SK-N-SH (cell line): ENCODE measurements around the gene CPEB3. TPM values are rescaled to one million over a fixed set of nuclear protein-coding genes. Genes with fewer than 3 reads are reported as not detected.
"Not testable (repeated sequence)": the region's sequence is repeated elsewhere in the genome, so short reads cannot be mapped to it uniquely, and the experiment has no call there.

Source experiments
- CTCF ChIA-PET: fragments of 300-600, 350-600 bp; formaldehyde crosslinking; extraction: SDS; loops from one replicate; lab custom pipeline; 2021; lab: Yijun Ruan, JAX
- POLR2A ChIA-PET: fragments of 350-600 bp; sonication (Branson Sonifier 250); formaldehyde crosslinking; extraction: SDS; loops from one replicate; lab custom pipeline; 2020; ENCODE audit warnings: antibody characterized with exemption, inconsistent platforms; lab: Yijun Ruan, JAX
- DNase-seq: peaks from one replicate; pipeline ENCODE4 v3.0.0; 2012
- H2AFZ ChIP-seq: fragments of 200-600 bp; sonication (generic); 2 replicates; pipeline ENCODE4 v1.8.1; 2016; ENCODE audit warnings: antibody characterized with exemption, mild to moderate bottlenecking, low read depth
- H3F3A ChIP-seq: fragments of 200-600 bp; sonication (generic); replicated peaks from 2 replicates; pipeline ENCODE3; 2016; ENCODE audit warnings: antibody characterized with exemption, mild to moderate bottlenecking; ENCODE audit not compliant: insufficient read depth
- H3K27ac ChIP-seq, 2 experiments: fragments of 200-500 bp in 1 of 2; fragments of 200-600 bp in 1 of 2; sonication (Bioruptor generic) in 1 of 2; sonication (generic), shearing (Covaris generic) in 1 of 2; 2 replicates each; pipeline versions ENCODE4 v1.5.1 to v1.6.1; 2014 to 2016; ENCODE audit warnings: low read depth in 2 of 2, inconsistent platforms in 1 of 2, low read length in 1 of 2, mild to moderate bottlenecking in 1 of 2, mixed read lengths in 1 of 2
- H3K27me3 ChIP-seq: fragments of 200-600 bp; sonication (generic), shearing (Covaris generic); 2 replicates; pipeline ENCODE4 v1.6.1; 2016; ENCODE audit warnings: mixed run types; ENCODE audit not compliant: insufficient read depth
- H3K36me3 ChIP-seq, 2 experiments: fragments of 200-500 bp in 1 of 2; fragments of 200-600 bp in 1 of 2; sonication (Bioruptor generic) in 1 of 2; sonication (generic) in 1 of 2; replicated peaks in 1 of 2; 2 replicates each; pipeline versions ENCODE3 to v1.5.1; 2014 to 2016; ENCODE audit warnings: low read length in 1 of 2, mild to moderate bottlenecking in 1 of 2; ENCODE audit not compliant: insufficient read depth in 2 of 2, control insufficient read depth in 1 of 2
- H3K4me1 ChIP-seq, 2 experiments: fragments of 200-500 bp in 1 of 2; fragments of 200-600 bp in 1 of 2; sonication (Bioruptor generic) in 1 of 2; sonication (generic), shearing (Covaris generic) in 1 of 2; 2 replicates each; pipeline versions ENCODE4 v1.5.1 to v1.6.1; 2014 to 2016; ENCODE audit warnings: low read depth in 1 of 2, low read length in 1 of 2, mixed run types in 1 of 2; ENCODE audit not compliant: insufficient read depth in 2 of 2, control insufficient read depth in 1 of 2
- H3K4me2 ChIP-seq: fragments of 200-600 bp; sonication (generic), shearing (Covaris generic); 2 replicates; pipeline ENCODE4 v1.6.1; 2017; ENCODE audit warnings: mixed run types
- H3K4me3 ChIP-seq, 2 experiments: fragments of 200-500 bp in 1 of 2; fragments of 200-600 bp in 1 of 2; sonication (Bioruptor generic) in 1 of 2; sonication (generic), shearing (Covaris generic) in 1 of 2; 2 replicates each; pipeline versions ENCODE4 v1.5.1 to v1.8.1; 2014 to 2016; ENCODE audit warnings: low read depth in 2 of 2, inconsistent platforms in 1 of 2, low read length in 1 of 2, mild to moderate bottlenecking in 1 of 2, mixed read lengths in 1 of 2, moderate library complexity in 1 of 2
- H3K79me2 ChIP-seq: fragments of 200-600 bp; sonication (generic); 2 replicates; pipeline ENCODE4 v1.8.1; 2017; ENCODE audit warnings: mild to moderate bottlenecking; ENCODE audit not compliant: insufficient read depth
- H3K9ac ChIP-seq: fragments of 200-600 bp; sonication (generic); 2 replicates; pipeline ENCODE4 v1.6.1; 2017; ENCODE audit warnings: mixed run types
- H3K9me2 ChIP-seq: fragments of 200-600 bp; sonication (generic); 2 replicates; pipeline ENCODE4 v1.6.1; 2017; ENCODE audit warnings: mixed run types
- H3K9me3 ChIP-seq: fragments of 200-600 bp; sonication (generic); 2 replicates; pipeline ENCODE4 v1.6.1; 2017; ENCODE audit warnings: mixed run types, mild to moderate bottlenecking, moderate library complexity
- H4K20me1 ChIP-seq: fragments of 200-600 bp; sonication (generic); 2 replicates; pipeline ENCODE4 v1.6.1; 2017; ENCODE audit warnings: mild to moderate bottlenecking, mixed run types; ENCODE audit not compliant: insufficient read depth
- EZH2phosphoT487 ChIP-seq: fragments of 200-600 bp; sonication (generic); IDR thresholded peaks from 2 replicates; pipeline ENCODE4 v1.6.1; 2017; ENCODE audit warnings: low read depth, mixed run types, mild to moderate bottlenecking, antibody characterized with exemption, moderate library complexity, borderline replicate concordance
- MEF2A ChIP-seq: IDR thresholded peaks from 2 replicates; pipeline ENCODE4 v1.4.0; 2012; ENCODE audit warnings: low read depth, borderline replicate concordance
- RFX5 ChIP-seq: IDR thresholded peaks from 2 replicates; pipeline ENCODE4 v1.6.1; 2012; ENCODE audit warnings: mild to moderate bottlenecking, improper control_type of control experiment, low read length
- RXRA ChIP-seq: IDR thresholded peaks from 2 replicates; pipeline ENCODE4 v1.4.0; 2012; ENCODE audit warnings: low read depth, mild to moderate bottlenecking, borderline replicate concordance
- SMC3 ChIP-seq: IDR thresholded peaks from 2 replicates; pipeline ENCODE4 v1.6.1; 2012; ENCODE audit warnings: low read depth, low read length, improper control_type of control experiment
- TCF12 ChIP-seq: IDR thresholded peaks from 2 replicates; pipeline ENCODE4 v1.4.0; 2012
- WGBS: methylation state at CpG from one replicate; pipeline ENCODE4 v1.1.6; 2017; ENCODE audit warnings: low lambda C conversion rate; 5-methylcytosine and 5-hydroxymethylcytosine counted together
- polyA plus RNA-seq, 3 experiments: library from polyadenylated mRNA; depleted of rRNA; stranded (reverse); fragments of >200 nt; gene quantifications; 2 replicates each; pipeline ENCODE4 v1.2.3, GENCODE V29; 2012
- TF ChIP-seq, protein P1 (sequence below): IDR thresholded peaks from 2 replicates; pipeline ENCODE4 v1.4.0; 2012; ENCODE audit warnings: low read depth, borderline replicate concordance

Gene CPEB3
- polyA plus RNA-seq, 1 of the 3 experiments (the other 2 are of a cell fraction), result 0.36 TPM

DNA sequence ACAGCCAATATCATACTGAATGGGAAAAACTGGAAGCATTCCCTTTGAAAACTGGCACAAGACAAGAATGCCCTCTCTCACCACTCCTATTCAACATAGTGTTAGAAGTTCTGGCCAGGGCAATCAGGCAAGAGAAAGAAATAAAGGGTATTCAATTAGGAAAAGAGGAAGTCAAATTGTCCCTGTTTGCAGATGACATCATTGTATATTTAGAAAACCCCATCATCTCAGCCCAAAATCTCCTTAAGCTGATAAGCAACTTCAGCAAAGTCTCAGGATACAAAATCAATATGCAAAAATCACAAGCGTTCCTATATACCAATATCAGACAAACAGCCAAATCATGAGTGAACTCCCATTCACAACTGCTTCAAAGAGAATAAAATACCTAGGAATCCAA lies 156.8 kb downstream of the CPEB3 start:
- H3K27ac ChIP-seq, H4K20me1 ChIP-seq, H3K9me3 ChIP-seq, H3K4me2 ChIP-seq, CTCF ChIA-PET, H3K36me3 ChIP-seq, H3K4me3 ChIP-seq, POLR2A ChIA-PET, H3K9ac ChIP-seq, H3K4me1 ChIP-seq, H3K79me2 ChIP-seq, H3F3A ChIP-seq, H2AFZ ChIP-seq, H3K27me3 ChIP-seq, DNase-seq, H3K9me2 ChIP-seq: not testable (repeated sequence)
- 90% methylated on average over 1 of the region's 1 CpG for WGBS

DNA sequence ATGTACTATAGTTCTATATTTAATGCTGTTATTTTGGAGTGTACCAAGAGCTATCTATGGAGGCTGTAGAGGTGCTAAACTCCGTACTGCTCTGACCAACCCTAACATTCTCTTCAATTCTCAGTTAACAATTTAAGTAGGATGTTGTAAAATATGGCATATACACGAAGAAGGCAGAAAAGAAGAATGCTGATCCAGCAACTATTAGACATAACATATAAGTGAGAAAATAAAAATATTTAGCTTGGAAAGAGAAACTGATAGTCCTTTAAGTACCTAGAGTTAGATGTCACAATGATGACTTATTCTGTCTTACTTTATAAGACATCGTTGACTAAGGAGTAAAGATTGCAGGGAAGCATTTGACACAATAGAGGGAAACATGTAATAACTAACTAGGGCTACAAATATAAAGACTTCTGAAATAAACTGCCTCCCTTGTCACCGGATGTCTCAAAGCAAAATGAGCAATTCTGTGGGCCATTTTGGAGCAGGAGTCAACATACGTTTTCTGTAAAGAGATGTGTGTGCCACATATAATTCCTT lies 159.5 kb downstream of the CPEB3 start:
- Histone ChIP-seq H3K27ac (no peak overlapping the region), H3K9ac (no peak overlapping the region), H3K4me2 (no peak overlapping the region), H4K20me1 (no peaks in the 10 kb centered on the region), H3F3A (no peaks in the 10 kb centered on the region), H3K36me3 (no peaks in the 10 kb centered on the region), H3K9me3 (no peaks in the 10 kb centered on the region), H3K79me2 (no peaks in the 10 kb centered on the region; the same call in 1 of the 2 replicates), H3K4me3 (no peak overlapping the region), H3K4me1 (no peaks in the 10 kb centered on the region), H3K27me3 (no peaks in the 10 kb centered on the region), H2AFZ (no peak overlapping the region), H3K9me2 (no peaks in the 10 kb centered on the region)
- TF ChIP-seq RXRA (no peak), RFX5 (no peak)
- CTCF ChIA-PET, result interaction anchor here (1.2 kb wide), 1 partner anchor 24 kb away, joined by 3 read pairs; no protein-coding TSS in a partner anchor
- no peak for DNase-seq
- 84% methylated on average over 5 of the region's 5 CpGs for WGBS
- POLR2A ChIA-PET, result no interaction called here

DNA sequence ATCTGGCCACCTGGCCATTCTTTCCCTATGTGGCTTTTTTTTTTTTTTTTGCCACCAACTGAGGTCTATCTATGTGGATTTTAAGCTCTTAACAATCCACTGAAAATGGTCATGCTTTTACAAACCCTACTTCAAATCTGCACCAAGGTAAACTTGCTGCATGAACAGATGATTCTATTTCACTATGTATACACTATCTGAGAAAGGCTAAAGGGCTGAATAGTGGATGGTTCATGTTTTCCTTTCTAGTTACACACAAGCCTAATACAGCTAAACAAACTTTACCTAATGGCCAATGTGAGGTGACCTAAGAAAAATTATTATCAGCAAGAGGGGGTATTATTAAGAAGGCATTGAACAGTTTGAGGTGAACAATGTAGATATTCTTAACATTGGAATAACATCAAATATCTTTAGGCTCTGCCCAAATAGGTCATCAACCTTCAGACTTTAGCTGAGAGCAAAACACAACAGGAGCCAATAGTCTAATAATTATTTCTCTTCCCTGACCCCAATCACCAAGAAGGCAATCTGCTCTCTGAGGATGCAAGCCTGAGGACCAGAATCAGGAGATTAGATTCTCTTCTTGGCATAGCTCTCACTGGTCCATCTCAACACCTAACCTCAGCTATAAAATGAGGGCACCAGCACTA lies 160.1 kb downstream of the CPEB3 start:
- ChIA-PET CTCF (interaction anchor here (1.2 kb wide), 1 partner anchor 24 kb away, joined by 3 read pairs; no protein-coding TSS in a partner anchor), POLR2A (no interaction called here)
- Histone ChIP-seq H3K9me3 (no peaks in the 10 kb centered on the region), H3K4me1 (no peaks in the 10 kb centered on the region), H3K79me2 (no peaks in the 10 kb centered on the region; the same call in 1 of the 2 replicates), H3F3A (no peaks in the 10 kb centered on the region), H3K4me2 (no peak overlapping the region), H3K27me3 (no peaks in the 10 kb centered on the region), H3K9me2 (no peaks in the 10 kb centered on the region), H3K27ac (no peak overlapping the region), H3K36me3 (no peaks in the 10 kb centered on the region), H3K9ac (no peak overlapping the region), H3K4me3 (no peak overlapping the region), H4K20me1 (no peaks in the 10 kb centered on the region), H2AFZ (no peak overlapping the region)
- TF ChIP-seq RFX5, result no peak
- no peak for TF ChIP-seq EZH2phosphoT487
- TF ChIP-seq, protein P1, sequence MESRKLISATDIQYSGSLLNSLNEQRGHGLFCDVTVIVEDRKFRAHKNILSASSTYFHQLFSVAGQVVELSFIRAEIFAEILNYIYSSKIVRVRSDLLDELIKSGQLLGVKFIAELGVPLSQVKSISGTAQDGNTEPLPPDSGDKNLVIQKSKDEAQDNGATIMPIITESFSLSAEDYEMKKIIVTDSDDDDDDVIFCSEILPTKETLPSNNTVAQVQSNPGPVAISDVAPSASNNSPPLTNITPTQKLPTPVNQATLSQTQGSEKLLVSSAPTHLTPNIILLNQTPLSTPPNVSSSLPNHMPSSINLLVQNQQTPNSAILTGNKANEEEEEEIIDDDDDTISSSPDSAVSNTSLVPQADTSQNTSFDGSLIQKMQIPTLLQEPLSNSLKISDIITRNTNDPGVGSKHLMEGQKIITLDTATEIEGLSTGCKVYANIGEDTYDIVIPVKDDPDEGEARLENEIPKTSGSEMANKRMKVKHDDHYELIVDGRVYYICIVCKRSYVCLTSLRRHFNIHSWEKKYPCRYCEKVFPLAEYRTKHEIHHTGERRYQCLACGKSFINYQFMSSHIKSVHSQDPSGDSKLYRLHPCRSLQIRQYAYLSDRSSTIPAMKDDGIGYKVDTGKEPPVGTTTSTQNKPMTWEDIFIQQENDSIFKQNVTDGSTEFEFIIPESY, result no peak
- TF ChIP-seq RXRA, result no peak
- no peak for TF ChIP-seq SMC3
- no peak for TF ChIP-seq MEF2A
- no peak for TF ChIP-seq TCF12
- DNase-seq, result no peak
